Trophoblast cell (in vitro differentiated cells and primary cell): ENCODE results near the gene STON1.
"Not testable (repeated sequence)": the region's sequence is repeated elsewhere in the genome, so short reads cannot be mapped to it uniquely, and the experiment has no call there.

Experiments used
- DNase-seq, 2 donors: peaks; one replicate each; pipeline ENCODE4 v3.0.0-alpha.2; 2016
- H2AFZ ChIP-seq: 2 replicates; pipeline ENCODE4 v1.6.1; 2013; ENCODE audit warnings: low read length, moderate library complexity, mild to moderate bottlenecking; ENCODE audit not compliant: insufficient read depth, poor library complexity
- H2AK5ac ChIP-seq: 2 replicates; pipeline ENCODE4 v1.6.1; 2013; ENCODE audit warnings: mild to moderate bottlenecking, low read length
- H2BK120ac ChIP-seq: 2 replicates; pipeline ENCODE4 v1.6.1; 2013; ENCODE audit warnings: low read length, mild to moderate bottlenecking, moderate library complexity; ENCODE audit not compliant: insufficient read depth, poor library complexity
- H2BK12ac ChIP-seq: 2 replicates; pipeline ENCODE4 v1.6.1; 2013; ENCODE audit warnings: mild to moderate bottlenecking, low read length, moderate library complexity
- H2BK5ac ChIP-seq: 2 replicates; pipeline ENCODE4 v1.6.1; 2013; ENCODE audit warnings: low read length, low read depth, moderate library complexity, mild to moderate bottlenecking; ENCODE audit not compliant: poor library complexity
- H3K14ac ChIP-seq: 2 replicates; pipeline ENCODE4 v1.6.1; 2013; ENCODE audit warnings: mild to moderate bottlenecking, low read length
- H3K18ac ChIP-seq: 2 replicates; pipeline ENCODE4 v1.6.1; 2013; ENCODE audit warnings: mild to moderate bottlenecking, low read length
- H3K23ac ChIP-seq: 2 replicates; pipeline ENCODE4 v1.6.1; 2013; ENCODE audit warnings: low read length
- H3K27ac ChIP-seq: 2 replicates; pipeline ENCODE4 v1.5.1; 2013; ENCODE audit warnings: low read depth, mild to moderate bottlenecking, inconsistent platforms, low read length, moderate library complexity
- H3K27me3 ChIP-seq: 2 replicates; pipeline ENCODE4 v1.6.1; 2013; ENCODE audit warnings: inconsistent platforms, mild to moderate bottlenecking, low read length, moderate library complexity; ENCODE audit not compliant: insufficient read depth
- H3K36me3 ChIP-seq, 2 experiments: 1 replicate in 1 of 2; 2 replicates in 1 of 2; pipeline ENCODE4 v1.6.1; 2013; ENCODE audit warnings: low read length in 2 of 2, mild to moderate bottlenecking in 2 of 2, moderate library complexity in 1 of 2; ENCODE audit not compliant: insufficient read depth in 2 of 2, control insufficient read depth in 1 of 2
- H3K4ac ChIP-seq: 2 replicates; pipeline ENCODE4 v1.6.1; 2013; ENCODE audit warnings: low read depth, mild to moderate bottlenecking, low read length, moderate library complexity
- H3K4me1 ChIP-seq, 2 experiments: 1 replicate in 1 of 2; 2 replicates in 1 of 2; pipeline ENCODE4 v1.6.1; 2013; ENCODE audit warnings: low read length in 2 of 2, mild to moderate bottlenecking in 2 of 2, moderate library complexity in 1 of 2; ENCODE audit not compliant: insufficient read depth in 2 of 2, control insufficient read depth in 1 of 2
- H3K4me2 ChIP-seq: 2 replicates; pipeline ENCODE4 v1.6.1; 2013; ENCODE audit warnings: inconsistent platforms, mild to moderate bottlenecking, low read length, moderate library complexity
- H3K4me3 ChIP-seq: 2 replicates; pipeline ENCODE4 v1.5.1; 2013; ENCODE audit warnings: mild to moderate bottlenecking, low read depth, low read length, inconsistent platforms
- H3K79me1 ChIP-seq: one replicate; pipeline ENCODE4 v1.6.1; 2013; ENCODE audit warnings: low read length
- H3K79me2 ChIP-seq: 2 replicates; pipeline ENCODE4 v1.6.1; 2013; ENCODE audit warnings: low read length, mild to moderate bottlenecking; ENCODE audit not compliant: control insufficient read depth, insufficient read depth, poor library complexity
- H3K9ac ChIP-seq: 2 replicates; pipeline ENCODE4 v1.6.1; 2013; ENCODE audit warnings: mild to moderate bottlenecking, low read length
- H3K9me3 ChIP-seq: 2 replicates; pipeline ENCODE4 v1.6.1; 2013; ENCODE audit warnings: low read depth, mild to moderate bottlenecking, control low read depth, inconsistent platforms, low read length; ENCODE audit not compliant: insufficient read depth
- H4K12ac ChIP-seq: 2 replicates; pipeline ENCODE4 v1.6.1; 2013; ENCODE audit warnings: low read depth, mild to moderate bottlenecking, low read length, moderate library complexity
- H4K8ac ChIP-seq: 2 replicates; pipeline ENCODE4 v1.6.1; 2013; ENCODE audit warnings: low read depth, mild to moderate bottlenecking, low read length, moderate library complexity
- H4K91ac ChIP-seq: one replicate; pipeline ENCODE4 v1.6.1; 2013; ENCODE audit warnings: low read depth, mild to moderate bottlenecking, low read length, moderate library complexity
- WGBS: extraction: QIAGEN DNeasy Blood & Tissue Kit; methylation state at CpG from one replicate; pipeline ENCODE4 v1.1.7; 2013; ENCODE audit warnings: missing lambda C conversion rate; ENCODE audit not compliant: insufficient read length, insufficient coverage; ENCODE audit errors: extremely low coverage; 5-methylcytosine and 5-hydroxymethylcytosine counted together

The STON1 gene

GRCh38 chr2:48549972-48550371 is 20.0 kb downstream of the STON1 start:
- H2BK120ac ChIP-seq: no peak overlapping the region
- H3K79me1 ChIP-seq: no peaks in the 10 kb centered on the region
- H3K36me3 ChIP-seq: peaks cover 0 to 2% of the 10 kb centered on the region in 2 experiments
- no peaks in the 10 kb centered on the region for H3K4me1 ChIP-seq
- H3K18ac ChIP-seq: no peak overlapping the region
- no peak overlapping the region for H3K4me3 ChIP-seq
- H2AK5ac ChIP-seq: no peak overlapping the region
- no peak overlapping the region for H2AFZ ChIP-seq
- H3K14ac ChIP-seq: no peak overlapping the region
- H3K4me2 ChIP-seq: no peak overlapping the region
- H3K27ac ChIP-seq: no peak overlapping the region
- no peak overlapping the region for H4K12ac ChIP-seq
- H3K4ac ChIP-seq: no peak overlapping the region
- no peak overlapping the region for H3K9ac ChIP-seq
- H2BK12ac ChIP-seq: no peak overlapping the region
- no CpG with 5 or more reads among the region's 3 CpGs for WGBS
- no peak overlapping the region for H2BK5ac ChIP-seq
- H3K27me3 ChIP-seq: no peaks in the 10 kb centered on the region
- no peak overlapping the region for H3K23ac ChIP-seq
- no peaks in the 10 kb centered on the region for H3K79me2 ChIP-seq
- no peak for DNase-seq
- no peak overlapping the region for H4K91ac ChIP-seq
- H3K9me3 ChIP-seq: no peaks in the 10 kb centered on the region
- H4K8ac ChIP-seq: no peak overlapping the region

DNA sequence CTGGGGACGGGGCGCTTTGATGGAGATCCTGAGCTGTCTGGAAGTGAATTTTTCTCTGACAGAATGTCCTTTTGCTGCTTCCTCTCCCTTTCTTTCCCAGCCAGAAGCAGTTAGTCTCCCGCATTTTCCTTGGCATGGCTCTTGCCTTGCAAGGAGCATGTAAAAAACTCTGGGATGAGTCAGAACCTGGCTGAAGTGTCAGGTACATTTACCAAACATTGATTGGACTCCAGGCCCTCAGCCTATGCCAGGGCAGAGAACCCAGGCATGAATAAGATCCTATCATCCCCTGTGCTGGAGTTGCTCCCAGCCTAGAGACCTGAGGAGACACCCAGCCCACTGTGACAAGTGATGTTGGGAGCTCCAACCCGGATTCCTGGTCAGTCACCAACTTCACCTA is 21.6 kb downstream of the STON1 start:
- no CpG with 5 or more reads among the region's 4 CpGs for WGBS
- Histone ChIP-seq H3K18ac (no peak overlapping the region), H3K4ac (no peak overlapping the region), H4K91ac (no peak overlapping the region), H3K9ac (no peak overlapping the region), H2BK12ac (no peak overlapping the region), H3K36me3 (peaks cover 0 to 2% of the 10 kb centered on the region in 2 experiments), H4K12ac (no peak overlapping the region), H2BK120ac (no peak overlapping the region), H3K79me2 (no peaks in the 10 kb centered on the region), H3K4me1 (no peaks in the 10 kb centered on the region), H2AK5ac (no peak overlapping the region), H2BK5ac (no peak overlapping the region), H3K23ac (no peak overlapping the region), H3K4me3 (no peak overlapping the region), H4K8ac (no peak overlapping the region), H3K4me2 (no peak overlapping the region), H3K27me3 (no peaks in the 10 kb centered on the region), H3K79me1 (no peaks in the 10 kb centered on the region), H2AFZ (no peak overlapping the region), H3K27ac (no peak overlapping the region), H3K14ac (no peak overlapping the region), H3K9me3 (no peaks in the 10 kb centered on the region)
- no peak for DNase-seq

DNA sequence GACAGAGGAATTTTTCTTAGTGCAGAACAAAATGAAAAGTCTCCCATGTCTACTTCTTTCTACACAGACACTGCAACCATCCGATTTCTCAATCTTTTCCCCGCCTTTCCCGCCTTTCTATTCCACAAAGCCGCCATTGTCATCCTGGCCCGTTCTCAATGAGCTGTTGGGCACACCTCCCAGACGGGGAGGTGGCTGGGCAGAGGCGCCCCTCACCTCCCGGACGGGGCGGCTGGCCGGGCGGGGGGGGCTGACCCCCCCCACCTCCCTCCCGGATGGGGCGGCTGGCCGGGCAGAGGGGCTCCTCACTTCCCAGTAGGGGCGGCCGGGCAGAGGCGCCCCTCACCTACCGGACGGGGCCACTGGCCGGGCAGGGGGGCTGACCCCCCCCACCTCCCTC is 25.1 kb downstream of the STON1 start:
- not testable (repeated sequence) for H2AK5ac ChIP-seq, H2BK5ac ChIP-seq, H3K79me2 ChIP-seq, H3K4me1 ChIP-seq, H2AFZ ChIP-seq, H3K18ac ChIP-seq, H3K79me1 ChIP-seq, H4K8ac ChIP-seq, H4K12ac ChIP-seq, H3K14ac ChIP-seq, H3K36me3 ChIP-seq, DNase-seq, H4K91ac ChIP-seq, H3K23ac ChIP-seq, H2BK12ac ChIP-seq, H3K27me3 ChIP-seq, H3K4ac ChIP-seq, H2BK120ac ChIP-seq, H3K9ac ChIP-seq, H3K4me3 ChIP-seq, H3K9me3 ChIP-seq, H3K4me2 ChIP-seq, H3K27ac ChIP-seq
- WGBS: no CpG with 5 or more reads among the region's 21 CpGs

DNA sequence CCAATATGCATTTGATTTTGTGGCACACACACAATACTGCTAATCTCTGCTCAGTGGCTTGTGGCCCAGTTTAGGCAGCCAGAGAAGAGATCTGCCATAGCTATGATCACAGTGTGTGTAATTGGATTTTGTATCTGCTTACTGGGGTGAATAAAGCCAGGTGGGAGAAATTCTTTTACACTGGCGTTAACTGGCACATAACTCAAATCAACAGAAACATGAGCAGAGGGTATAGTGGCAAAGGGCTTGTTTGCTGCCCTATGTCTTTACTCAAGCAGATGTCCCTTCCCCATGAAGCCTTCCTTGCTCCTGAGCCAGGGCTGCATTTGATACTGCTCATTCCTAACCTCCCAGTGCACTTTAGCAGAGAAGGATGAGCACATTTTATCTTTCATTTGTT is 28.5 kb downstream of the STON1 start:
- no peak overlapping the region for H4K12ac ChIP-seq
- no peak overlapping the region for H3K27ac ChIP-seq
- H2AFZ ChIP-seq: no peak overlapping the region
- H3K14ac ChIP-seq: no peak overlapping the region
- H3K9me3 ChIP-seq: no peaks in the 10 kb centered on the region
- peaks cover 3 to 4% of the 10 kb centered on the region in 2 experiments for H3K36me3 ChIP-seq
- H4K8ac ChIP-seq: no peak overlapping the region
- H3K23ac ChIP-seq: no peak overlapping the region
- no peak overlapping the region for H2BK120ac ChIP-seq
- no peak overlapping the region for H2BK5ac ChIP-seq
- no peak overlapping the region for H3K4me2 ChIP-seq
- no peak overlapping the region for H3K9ac ChIP-seq
- no peak overlapping the region for H3K4me3 ChIP-seq
- H3K27me3 ChIP-seq: no peaks in the 10 kb centered on the region
- peaks cover 3 to 7% of the 10 kb centered on the region in 2 experiments for H3K4me1 ChIP-seq
- H4K91ac ChIP-seq: no peak overlapping the region
- no peaks in the 10 kb centered on the region for H3K79me1 ChIP-seq
- no CpG with 5 or more reads among the region's 1 CpG for WGBS
- H2BK12ac ChIP-seq: no peak overlapping the region
- no peaks in the 10 kb centered on the region for H3K79me2 ChIP-seq
- no peak overlapping the region for H3K18ac ChIP-seq
- DNase-seq: no peak
- H2AK5ac ChIP-seq: no peak overlapping the region
- H3K4ac ChIP-seq: no peak overlapping the region
